ENCODE data around the gene GALNT13. TPM values are rescaled to one million over a fixed set of nuclear protein-coding genes. Genes with fewer than 3 reads are reported as not detected.

Gene GALNT13
- total RNA-seq, 5 donors from 2014 or later (not counting 1 experiment from before 2014, with no cell fraction given), result 0.10 to 0.47 TPM; not detected in 3

DNA sequence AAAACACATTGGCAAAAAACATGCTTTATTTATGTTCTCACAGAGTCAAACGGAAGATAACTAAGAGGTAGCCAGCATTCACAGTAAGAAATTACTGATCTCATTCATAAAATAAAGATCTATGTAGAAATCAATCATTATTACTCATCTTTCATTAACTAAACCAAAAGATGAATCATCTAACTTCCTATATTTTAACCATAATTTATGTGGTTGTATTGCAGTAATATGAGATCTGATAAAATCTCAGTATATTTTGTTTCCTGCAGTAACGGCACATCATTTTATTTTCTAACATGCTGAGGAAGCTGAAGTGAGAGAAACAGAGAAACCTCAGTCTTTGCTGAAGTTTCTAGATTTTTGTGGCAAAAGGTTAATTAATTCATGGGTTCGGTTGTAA lies 375.8 kb downstream of the GALNT13 start:
- Mint-ChIP-seq H3K36me3 (no peaks in the 10 kb centered on the region), H3K27ac (no peak overlapping the region), H3K4me1 (no peaks in the 10 kb centered on the region), H3K27me3 (no peaks in the 10 kb centered on the region), H3K4me3 (no peak overlapping the region), H3K9me3 (peaks cover 0 to 2% (median 1%) of the 10 kb centered on the region in 3 donors)
- Histone ChIP-seq H3K9me3 (no peaks in the 10 kb centered on the region), H3K27me3 (replicated peaks in 1 of 2; ENCODE audit: control insufficient read depth in 2 of 2, extremely low read depth in 1 of 2, insufficient read depth in 2 of 2, low read length in 1 of 2) (no peaks in the 10 kb centered on the region), H3K4me1 (ENCODE audit: control insufficient read depth in 1 of 2, extremely low read depth in 1 of 2, insufficient read depth in 2 of 2, low read length in 2 of 2) (no peaks in the 10 kb centered on the region), H3K4me3 (ENCODE audit: control insufficient read depth in 1 of 2, extremely low read depth in 1 of 2, low read length in 1 of 2) (no peak overlapping the region), H3K36me3 (ENCODE audit: control insufficient read depth in 2 of 2, extremely low read depth in 1 of 2, insufficient read depth in 1 of 2, low read length in 1 of 2) (no peaks in the 10 kb centered on the region), H3K27ac (ENCODE audit: low read length) (no peak overlapping the region)
- DNase-seq (no peak), ATAC-seq (replicated peaks in 1 of 4) (no peak)
- ChIA-PET CTCF (no interaction called here), POLR2A (no interaction called here)
- no CpG with 5 or more reads among the region's 3 CpGs for WGBS (ENCODE audit: insufficient coverage)

DNA sequence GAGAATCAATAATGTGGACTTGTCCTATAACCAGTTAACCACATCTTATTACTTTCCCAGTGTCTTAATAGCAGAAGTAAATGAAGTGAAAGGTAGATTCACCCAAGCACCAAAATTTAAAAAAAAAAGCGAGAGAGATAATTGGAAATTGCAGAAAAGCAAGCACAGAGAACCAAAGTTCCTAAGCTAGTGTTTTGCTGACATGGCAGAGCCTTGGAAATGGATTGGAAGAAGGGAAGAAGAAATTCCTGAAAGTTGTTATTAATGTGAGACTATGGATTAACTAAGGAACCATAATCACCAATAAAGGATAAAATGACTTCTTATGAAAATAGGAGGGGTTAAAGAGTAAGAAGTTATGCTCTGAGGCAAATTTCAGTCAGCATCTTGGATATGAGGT lies 384.4 kb downstream of the GALNT13 start:
- peaks cover 0 to 20% (median 0%) of the 10 kb centered on the region in 3 donors for H3K9me3 Mint-ChIP-seq
- H3K27ac Mint-ChIP-seq, result no peak overlapping the region
- H3K27me3 Mint-ChIP-seq, result no peaks in the 10 kb centered on the region
- Histone ChIP-seq H3K36me3 (ENCODE audit: control insufficient read depth in 2 of 2, extremely low read depth in 1 of 2, insufficient read depth in 1 of 2, low read length in 1 of 2) (no peaks in the 10 kb centered on the region), H3K27me3 (replicated peaks in 1 of 2; ENCODE audit: control insufficient read depth in 2 of 2, extremely low read depth in 1 of 2, insufficient read depth in 2 of 2, low read length in 1 of 2) (no peaks in the 10 kb centered on the region), H3K4me1 (ENCODE audit: control insufficient read depth in 1 of 2, extremely low read depth in 1 of 2, insufficient read depth in 2 of 2, low read length in 2 of 2) (no peaks in the 10 kb centered on the region), H3K27ac (ENCODE audit: low read length) (no peak overlapping the region), H3K9me3 (no peaks in the 10 kb centered on the region), H3K4me3 (ENCODE audit: control insufficient read depth in 1 of 2, extremely low read depth in 1 of 2, low read length in 1 of 2) (no peak overlapping the region)
- WGBS (ENCODE audit: insufficient coverage), result no CpG with 5 or more reads among the region's 1 CpG
- H3K36me3 Mint-ChIP-seq, result no peaks in the 10 kb centered on the region
- ATAC-seq (replicated peaks in 1 of 4) (no peak), DNase-seq (no peak)
- CTCF ChIA-PET, result no interaction called here
- no peaks in the 10 kb centered on the region for H3K4me1 Mint-ChIP-seq
- POLR2A ChIA-PET, result no interaction called here
- no peak overlapping the region for H3K4me3 Mint-ChIP-seq

DNA sequence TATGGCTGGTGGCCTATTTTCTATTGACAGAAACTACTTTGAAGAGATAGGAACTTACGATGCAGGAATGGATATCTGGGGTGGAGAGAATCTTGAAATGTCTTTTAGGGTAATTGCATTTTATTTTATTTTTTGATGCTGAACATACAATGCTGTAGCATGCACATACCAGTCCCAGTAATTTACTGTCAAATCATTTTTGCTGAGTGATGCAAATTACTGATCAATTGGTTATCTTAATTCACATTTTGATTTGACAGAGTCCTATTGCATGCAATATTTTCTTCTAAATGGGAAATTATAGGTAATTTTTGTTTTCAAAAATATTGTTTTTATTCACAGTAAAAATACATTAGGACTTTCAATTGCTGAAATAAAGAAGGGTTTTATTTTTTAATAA lies 387.3 kb downstream of the GALNT13 start:
- Mint-ChIP-seq H3K4me3 (no peak overlapping the region), H3K27ac (no peak overlapping the region), H3K36me3 (no peaks in the 10 kb centered on the region), H3K4me1 (no peaks in the 10 kb centered on the region), H3K9me3 (peaks cover 0 to 15% (median 2%) of the 10 kb centered on the region in 3 donors), H3K27me3 (no peaks in the 10 kb centered on the region)
- POLR2A ChIA-PET, result no interaction called here
- H3K36me3 ChIP-seq (ENCODE audit: control insufficient read depth in 2 of 2, extremely low read depth in 1 of 2, insufficient read depth in 1 of 2, low read length in 1 of 2), result no peaks in the 10 kb centered on the region
- H3K27me3 ChIP-seq (replicated peaks in 1 of 2; ENCODE audit: control insufficient read depth in 2 of 2, extremely low read depth in 1 of 2, insufficient read depth in 2 of 2, low read length in 1 of 2), result no peaks in the 10 kb centered on the region
- no peak overlapping the region for H3K27ac ChIP-seq (ENCODE audit: low read length)
- WGBS (ENCODE audit: insufficient coverage), result no CpG with 5 or more reads among the region's 1 CpG
- no peaks in the 10 kb centered on the region for H3K9me3 ChIP-seq
- no peak overlapping the region for H3K4me3 ChIP-seq (ENCODE audit: control insufficient read depth in 1 of 2, extremely low read depth in 1 of 2, low read length in 1 of 2)
- DNase-seq (no peak), ATAC-seq (replicated peaks in 1 of 4) (no peak)
- no peaks in the 10 kb centered on the region for H3K4me1 ChIP-seq (ENCODE audit: control insufficient read depth in 1 of 2, extremely low read depth in 1 of 2, insufficient read depth in 2 of 2, low read length in 2 of 2)
- CTCF ChIA-PET, result no interaction called here

DNA sequence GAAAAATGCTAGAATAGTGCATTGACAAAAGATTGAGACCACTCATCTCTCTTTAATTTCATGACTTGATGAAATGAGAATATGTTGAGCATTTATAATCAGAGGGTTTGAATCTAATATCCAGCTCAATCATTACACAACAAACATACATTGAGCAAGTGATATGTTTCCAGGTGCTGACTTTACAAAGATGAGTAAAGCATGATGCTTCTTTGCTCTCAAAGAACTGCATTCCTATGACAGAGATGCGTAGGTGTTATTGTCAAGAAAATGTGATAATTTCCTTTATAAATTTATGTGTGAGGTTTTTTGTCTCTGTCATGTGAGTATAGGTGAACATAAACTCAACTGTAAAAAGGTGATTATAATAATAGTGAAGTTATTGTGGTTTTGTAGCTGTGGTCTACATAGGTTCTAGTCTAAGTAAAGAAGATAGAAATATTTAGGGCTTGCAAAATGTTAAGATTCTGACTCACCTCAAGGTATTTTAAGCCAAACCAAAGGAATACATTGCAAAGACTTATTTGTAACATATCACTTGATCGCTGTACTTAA lies 389.8 kb downstream of the GALNT13 start:
- Histone ChIP-seq H3K9me3 (no peaks in the 10 kb centered on the region), H3K4me1 (ENCODE audit: control insufficient read depth in 1 of 2, extremely low read depth in 1 of 2, insufficient read depth in 2 of 2, low read length in 2 of 2) (no peaks in the 10 kb centered on the region), H3K4me3 (ENCODE audit: control insufficient read depth in 1 of 2, extremely low read depth in 1 of 2, low read length in 1 of 2) (no peak overlapping the region), H3K27ac (ENCODE audit: low read length) (no peak overlapping the region), H3K27me3 (replicated peaks in 1 of 2; ENCODE audit: control insufficient read depth in 2 of 2, extremely low read depth in 1 of 2, insufficient read depth in 2 of 2, low read length in 1 of 2) (no peaks in the 10 kb centered on the region), H3K36me3 (ENCODE audit: control insufficient read depth in 2 of 2, extremely low read depth in 1 of 2, insufficient read depth in 1 of 2, low read length in 1 of 2) (no peaks in the 10 kb centered on the region)
- DNase-seq, result no peak
- Mint-ChIP-seq H3K4me1 (no peaks in the 10 kb centered on the region), H3K27me3 (no peaks in the 10 kb centered on the region), H3K9me3 (peaks cover 0 to 3% (median 3%) of the 10 kb centered on the region in 3 donors), H3K36me3 (no peaks in the 10 kb centered on the region), H3K4me3 (no peak overlapping the region), H3K27ac (no peak overlapping the region)
- no peak for ATAC-seq (replicated peaks in 1 of 4)
- ChIA-PET POLR2A (no interaction called here), CTCF (no interaction called here)
- no CpG with 5 or more reads among the region's 2 CpGs for WGBS (ENCODE audit: insufficient coverage)

DNA sequence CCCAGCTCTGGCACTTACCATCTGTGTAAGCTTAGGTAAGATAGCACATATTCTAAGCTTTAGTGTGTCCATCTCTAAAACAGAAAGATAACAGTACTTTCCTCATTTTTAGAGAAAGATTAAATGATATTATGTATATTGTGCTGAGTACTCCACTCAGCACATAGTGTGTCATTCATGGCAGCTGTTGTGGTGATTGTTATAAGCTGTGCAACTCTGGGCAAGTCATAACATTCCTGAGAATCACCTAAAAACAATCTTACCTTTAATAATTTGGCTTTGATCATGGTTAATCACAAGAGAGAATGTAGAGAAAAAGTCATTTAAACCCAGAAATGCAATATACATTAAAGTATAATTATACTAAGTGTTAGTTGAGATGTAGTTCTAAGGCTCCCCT lies 391.5 kb downstream of the GALNT13 start:
- H3K4me1 Mint-ChIP-seq, result no peaks in the 10 kb centered on the region
- H3K36me3 Mint-ChIP-seq, result no peaks in the 10 kb centered on the region
- Histone ChIP-seq H3K36me3 (ENCODE audit: control insufficient read depth in 2 of 2, extremely low read depth in 1 of 2, insufficient read depth in 1 of 2, low read length in 1 of 2) (no peaks in the 10 kb centered on the region), H3K27me3 (replicated peaks in 1 of 2; ENCODE audit: control insufficient read depth in 2 of 2, extremely low read depth in 1 of 2, insufficient read depth in 2 of 2, low read length in 1 of 2) (no peaks in the 10 kb centered on the region), H3K27ac (ENCODE audit: low read length) (no peak overlapping the region), H3K4me3 (ENCODE audit: control insufficient read depth in 1 of 2, extremely low read depth in 1 of 2, low read length in 1 of 2) (no peak overlapping the region), H3K9me3 (no peaks in the 10 kb centered on the region), H3K4me1 (ENCODE audit: control insufficient read depth in 1 of 2, extremely low read depth in 1 of 2, insufficient read depth in 2 of 2, low read length in 2 of 2) (no peaks in the 10 kb centered on the region)
- ChIA-PET CTCF (no interaction called here), POLR2A (no interaction called here)
- H3K27me3 Mint-ChIP-seq, result no peaks in the 10 kb centered on the region
- ATAC-seq (replicated peaks in 1 of 4), result no peak
- no peak overlapping the region for H3K27ac Mint-ChIP-seq
- DNase-seq, result no peak
- H3K9me3 Mint-ChIP-seq, result peaks cover 0 to 3% (median 3%) of the 10 kb centered on the region in 3 donors
- H3K4me3 Mint-ChIP-seq, result no peak overlapping the region

DNA sequence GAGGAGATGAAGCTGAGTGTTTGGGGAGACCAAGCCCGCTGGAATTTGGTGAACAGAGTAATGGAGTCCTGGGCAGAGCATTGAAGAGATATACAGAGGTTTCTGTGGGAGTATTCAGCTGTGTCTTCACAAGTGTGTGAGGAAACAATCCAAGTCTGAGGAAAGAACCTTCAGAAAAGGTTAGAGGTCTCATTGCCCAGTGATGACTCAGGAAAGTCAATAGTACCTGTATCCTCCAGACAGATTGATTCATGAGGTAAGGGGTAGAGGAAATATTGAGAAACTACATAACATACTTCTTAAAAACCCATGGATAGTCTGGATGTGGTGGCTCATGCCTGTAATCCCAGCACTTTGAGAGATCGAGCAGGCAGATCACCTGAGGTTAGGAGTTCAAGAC lies 392.3 kb downstream of the GALNT13 start:
- no peaks in the 10 kb centered on the region for H3K4me1 Mint-ChIP-seq
- no peaks in the 10 kb centered on the region for H3K36me3 ChIP-seq (ENCODE audit: control insufficient read depth in 2 of 2, extremely low read depth in 1 of 2, insufficient read depth in 1 of 2, low read length in 1 of 2)
- 13% methylated on average over 1 of the region's 2 CpGs for WGBS (ENCODE audit: insufficient coverage)
- ChIA-PET POLR2A (no interaction called here), CTCF (interaction anchor here in 1 of 2 donors (0.6 kb wide), 1 partner anchor 1147 kb away, joined by 3 read pairs; no protein-coding TSS in a partner anchor)
- ATAC-seq (replicated peaks in 1 of 4) (no peak), DNase-seq (no peak)
- H3K4me1 ChIP-seq (ENCODE audit: control insufficient read depth in 1 of 2, extremely low read depth in 1 of 2, insufficient read depth in 2 of 2, low read length in 2 of 2), result no peaks in the 10 kb centered on the region
- H3K27me3 Mint-ChIP-seq, result no peaks in the 10 kb centered on the region
- no peak overlapping the region for H3K4me3 ChIP-seq (ENCODE audit: control insufficient read depth in 1 of 2, extremely low read depth in 1 of 2, low read length in 1 of 2)
- no peak overlapping the region for H3K27ac Mint-ChIP-seq
- H3K27me3 ChIP-seq (replicated peaks in 1 of 2; ENCODE audit: control insufficient read depth in 2 of 2, extremely low read depth in 1 of 2, insufficient read depth in 2 of 2, low read length in 1 of 2), result no peaks in the 10 kb centered on the region
- no peaks in the 10 kb centered on the region for H3K36me3 Mint-ChIP-seq
- H3K9me3 ChIP-seq, result no peaks in the 10 kb centered on the region
- H3K27ac ChIP-seq (ENCODE audit: low read length), result no peak overlapping the region
- H3K9me3 Mint-ChIP-seq, result peaks cover 0 to 3% (median 3%) of the 10 kb centered on the region in 3 donors
- H3K4me3 Mint-ChIP-seq, result no peak overlapping the region

DNA sequence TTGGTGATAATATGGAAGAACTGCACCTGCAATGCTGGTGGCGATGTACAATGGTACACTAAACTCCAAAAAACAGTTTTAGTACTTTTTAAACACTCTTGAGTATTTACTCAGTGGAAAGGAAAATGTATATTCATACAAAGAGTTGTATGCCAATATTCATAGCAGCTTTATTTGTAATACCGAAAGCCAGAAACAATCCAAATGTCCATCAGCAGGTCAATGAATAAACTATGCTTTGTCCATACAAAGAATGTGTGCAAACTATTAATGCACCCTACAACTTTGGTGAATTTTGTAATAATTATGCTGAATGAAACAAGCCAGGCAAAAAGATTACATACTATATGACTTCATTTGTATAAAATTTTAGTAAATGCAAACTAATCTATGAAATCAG lies 396.3 kb downstream of the GALNT13 start:
- no peak overlapping the region for H3K4me3 Mint-ChIP-seq
- Histone ChIP-seq H3K9me3 (no peaks in the 10 kb centered on the region), H3K4me1 (ENCODE audit: control insufficient read depth in 1 of 2, extremely low read depth in 1 of 2, insufficient read depth in 2 of 2, low read length in 2 of 2) (no peaks in the 10 kb centered on the region), H3K36me3 (ENCODE audit: control insufficient read depth in 2 of 2, extremely low read depth in 1 of 2, insufficient read depth in 1 of 2, low read length in 1 of 2) (no peaks in the 10 kb centered on the region), H3K27ac (ENCODE audit: low read length) (no peak overlapping the region), H3K4me3 (ENCODE audit: control insufficient read depth in 1 of 2, extremely low read depth in 1 of 2, low read length in 1 of 2) (no peak overlapping the region), H3K27me3 (replicated peaks in 1 of 2; ENCODE audit: control insufficient read depth in 2 of 2, extremely low read depth in 1 of 2, insufficient read depth in 2 of 2, low read length in 1 of 2) (no peaks in the 10 kb centered on the region)
- ATAC-seq (replicated peaks in 1 of 4) (no peak), DNase-seq (no peak)
- no peaks in the 10 kb centered on the region for H3K27me3 Mint-ChIP-seq
- ChIA-PET POLR2A (no interaction called here), CTCF (no interaction called here)
- no peaks in the 10 kb centered on the region for H3K4me1 Mint-ChIP-seq
- no peaks in the 10 kb centered on the region for H3K36me3 Mint-ChIP-seq
- WGBS (ENCODE audit: insufficient coverage), result no CpG with 5 or more reads among the region's 2 CpGs
- H3K9me3 Mint-ChIP-seq, result peaks cover 0 to 5% (median 3%) of the 10 kb centered on the region in 3 donors
- H3K27ac Mint-ChIP-seq, result no peak overlapping the region
